GM18526 (cell line): ENCODE data around the gene ZIM2.

Experiments used
- POLR2A ChIP-seq: IDR thresholded peaks from 3 replicates; pipeline ENCODE4 v1.6.1; 2011; ENCODE audit not compliant: insufficient read length; ENCODE audit errors: extremely low read depth

Gene ZIM2

DNA sequence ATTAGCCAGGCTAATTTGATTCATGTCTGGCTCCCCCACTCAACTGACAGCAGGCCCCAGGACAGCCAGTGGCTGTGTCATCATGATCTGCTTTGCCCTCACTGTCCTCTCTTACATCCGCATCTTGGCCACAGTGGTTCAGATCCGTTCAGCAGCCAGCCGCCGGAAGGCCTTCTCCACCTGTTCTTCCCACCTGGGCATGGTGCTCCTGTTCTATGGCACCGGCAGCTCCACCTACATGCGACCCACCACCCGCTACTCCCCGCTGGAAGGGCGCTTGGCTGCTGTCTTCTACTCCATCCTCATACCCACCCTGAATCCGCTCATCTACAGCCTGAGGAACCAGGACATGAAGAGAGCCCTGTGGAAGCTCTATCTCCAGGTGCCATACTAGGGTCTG is 79.7 kb downstream of the ZIM2 start:
- no peak for TF ChIP-seq POLR2A

DNA sequence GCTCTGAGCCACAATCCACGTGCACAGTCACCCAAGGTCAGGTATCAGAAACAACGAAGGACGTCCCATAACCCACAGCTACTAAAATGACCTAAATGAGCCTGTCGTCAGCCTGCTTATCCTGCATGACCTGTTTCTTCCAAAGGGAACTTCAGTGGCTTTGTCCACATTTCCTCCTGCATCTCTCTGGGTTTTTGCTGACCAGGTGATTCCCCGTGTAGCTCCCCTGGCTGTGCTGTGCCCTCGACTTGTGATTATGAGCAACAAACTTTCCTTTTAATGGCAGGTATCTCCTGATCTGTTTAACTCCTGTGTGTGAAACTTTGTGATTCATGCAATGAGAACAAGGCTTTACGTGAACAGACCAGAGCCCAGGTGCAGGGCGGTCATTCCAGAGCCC is 81.0 kb downstream of the ZIM2 start:
- TF ChIP-seq POLR2A = no peak

DNA sequence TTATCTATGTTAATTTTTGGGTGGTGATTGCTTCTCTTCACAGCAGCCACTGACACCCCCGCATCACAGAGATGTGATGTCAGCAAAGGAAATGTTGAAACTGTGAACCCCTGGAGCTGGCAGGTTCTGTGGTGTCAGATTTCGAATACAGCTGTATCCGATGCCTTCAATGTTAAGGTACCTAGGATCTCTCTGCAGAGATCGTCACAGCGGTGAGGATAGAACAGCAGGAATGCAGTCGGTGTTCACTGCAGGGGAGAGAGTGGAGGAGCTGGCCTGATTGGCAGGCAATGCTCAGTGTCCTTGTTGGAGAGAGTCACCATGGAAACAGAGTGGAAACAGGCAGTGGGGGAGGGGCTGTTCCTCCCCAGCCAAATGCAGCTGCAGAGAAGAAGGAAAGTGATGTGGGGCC is 89.4 kb downstream of the ZIM2 start:
- TF ChIP-seq POLR2A = no peak

DNA sequence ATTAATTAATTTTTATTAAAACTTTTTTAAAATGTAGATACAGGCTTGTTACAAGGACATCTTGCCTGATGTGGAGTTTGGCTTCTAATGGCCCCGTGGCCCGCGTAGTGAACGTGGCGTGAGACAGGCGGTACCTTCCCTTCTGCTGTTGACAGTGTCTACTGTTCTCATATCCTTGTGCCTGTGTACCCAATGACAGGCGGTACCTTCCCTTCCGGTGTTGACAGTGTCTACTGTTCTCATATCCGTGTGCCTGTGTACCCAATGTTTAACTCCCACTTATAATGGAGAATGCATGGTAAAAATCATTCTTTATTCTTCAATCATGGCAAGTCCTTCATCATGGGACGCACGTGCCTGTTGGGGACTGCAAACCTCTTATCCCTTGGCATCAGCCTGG is 89.9 kb downstream of the ZIM2 start:
- TF ChIP-seq POLR2A = no peak

DNA sequence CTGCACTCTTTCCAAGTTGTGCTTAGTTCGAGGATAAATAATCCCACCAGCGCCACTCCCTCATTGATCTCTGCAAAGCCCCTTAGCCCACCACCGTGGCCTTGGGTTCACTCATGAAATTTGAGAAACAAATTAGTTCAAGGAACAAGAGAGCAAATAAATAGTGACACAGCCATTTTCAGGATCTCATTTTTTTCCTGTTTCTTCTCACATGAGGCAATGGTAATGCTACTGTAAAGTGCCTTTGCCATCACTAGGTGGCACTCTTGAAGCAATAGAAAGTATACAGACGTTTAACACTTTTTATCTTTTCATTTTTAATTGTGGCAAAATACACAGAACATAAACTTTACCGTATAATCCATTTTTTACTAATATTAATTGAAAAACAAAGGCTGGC is 92.1 kb downstream of the ZIM2 start:
- TF ChIP-seq POLR2A = no peak

DNA sequence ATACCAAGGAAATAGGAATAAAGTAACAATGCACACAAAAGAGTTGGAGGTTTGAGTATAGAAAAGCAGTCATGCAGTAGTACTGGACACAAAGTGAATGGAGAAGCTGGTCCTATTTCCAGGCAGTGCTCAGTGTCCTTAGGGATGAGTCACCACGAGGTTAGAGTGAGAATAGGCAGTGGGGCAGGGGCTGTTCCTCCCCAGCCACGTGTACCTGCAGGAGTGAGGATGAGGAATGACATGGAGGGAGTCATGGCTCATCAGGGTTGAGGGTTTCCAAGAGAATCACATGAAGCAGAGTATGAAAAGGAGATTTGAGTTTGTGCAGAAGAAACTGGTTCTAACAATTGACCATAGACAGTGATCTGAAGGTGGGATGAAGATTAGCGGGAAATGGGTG is 94.2 kb downstream of the ZIM2 start:
- TF ChIP-seq POLR2A = no peak

DNA sequence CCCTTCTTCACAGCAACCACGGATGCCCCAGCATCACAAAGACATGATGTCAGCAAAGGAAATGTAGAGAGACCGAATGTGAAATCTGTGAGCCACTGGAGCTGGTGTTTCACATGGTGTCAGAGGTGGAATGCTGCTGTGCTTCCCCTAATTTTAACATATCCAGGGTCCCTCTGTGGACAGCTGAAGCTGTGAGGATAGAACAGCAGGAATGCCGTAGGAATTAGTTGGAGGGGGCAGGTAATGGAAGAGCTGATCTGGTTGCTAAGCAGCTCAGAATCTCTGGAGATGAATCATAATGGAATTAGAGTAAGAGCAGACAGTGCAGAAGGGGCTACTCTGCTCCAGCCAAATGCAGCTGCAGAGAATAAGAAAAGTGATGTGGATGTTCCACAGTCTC is 100.0 kb downstream of the ZIM2 start:
- TF ChIP-seq POLR2A = no peak

DNA sequence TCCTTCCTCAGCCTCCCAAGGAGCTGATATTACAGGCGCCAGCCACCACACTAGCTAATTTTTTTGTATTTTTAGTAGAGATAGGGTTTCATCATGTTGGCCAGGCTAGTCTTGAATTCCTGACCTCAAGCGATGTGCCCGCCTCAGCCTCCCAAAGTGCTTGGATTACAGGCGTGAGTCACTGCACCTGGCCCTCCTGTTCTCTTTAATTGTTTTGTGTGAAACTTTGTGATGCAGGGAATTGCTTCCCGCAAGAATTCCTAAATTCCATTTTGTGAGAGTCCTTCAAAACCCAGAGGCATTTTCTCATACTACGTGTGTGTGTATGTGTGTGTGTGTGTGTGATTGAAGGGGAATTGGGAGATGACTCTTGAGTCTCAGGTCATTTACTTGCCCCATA is 104.0 kb downstream of the ZIM2 start:
- no peak for TF ChIP-seq POLR2A

DNA sequence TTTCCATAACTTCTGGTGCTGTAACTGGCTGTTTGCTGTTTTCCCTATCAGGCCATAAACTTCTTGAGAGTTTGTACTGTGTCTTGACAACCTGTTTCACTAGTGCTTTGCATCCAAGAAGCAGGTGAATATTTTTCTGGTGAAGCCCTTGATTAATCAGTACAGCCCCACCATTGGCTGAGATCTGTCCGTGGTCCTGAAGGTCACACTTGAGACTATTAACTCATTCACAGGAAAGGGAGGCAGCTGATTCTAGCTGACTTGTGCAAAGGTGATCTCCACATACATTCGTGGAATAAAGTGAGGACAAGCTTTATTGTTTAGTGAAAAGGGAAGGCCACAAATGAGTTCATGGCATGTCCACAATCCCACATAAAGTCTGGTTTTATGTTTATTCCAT is 107.5 kb downstream of the ZIM2 start:
- TF ChIP-seq POLR2A = no peak

DNA sequence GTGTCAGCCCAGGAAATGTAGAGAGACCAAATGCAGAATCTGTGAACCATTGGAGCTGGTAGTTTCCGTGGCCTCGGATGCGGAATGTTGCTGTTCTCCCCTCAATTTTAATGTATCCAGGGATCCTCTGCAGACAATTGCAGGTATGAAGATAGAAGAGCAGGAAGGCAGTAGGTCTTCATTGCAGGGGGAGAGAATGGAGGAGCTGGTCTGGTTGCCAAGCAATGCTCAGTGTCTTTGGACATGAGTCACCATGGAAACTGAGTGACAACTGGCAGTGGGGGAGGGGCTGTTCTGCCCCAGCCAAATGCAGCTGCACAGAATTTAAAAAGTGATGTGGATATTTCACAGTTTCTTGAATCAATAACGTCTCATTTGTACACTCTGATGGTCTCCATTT is 112.8 kb downstream of the ZIM2 start:
- TF ChIP-seq POLR2A = no peak

DNA sequence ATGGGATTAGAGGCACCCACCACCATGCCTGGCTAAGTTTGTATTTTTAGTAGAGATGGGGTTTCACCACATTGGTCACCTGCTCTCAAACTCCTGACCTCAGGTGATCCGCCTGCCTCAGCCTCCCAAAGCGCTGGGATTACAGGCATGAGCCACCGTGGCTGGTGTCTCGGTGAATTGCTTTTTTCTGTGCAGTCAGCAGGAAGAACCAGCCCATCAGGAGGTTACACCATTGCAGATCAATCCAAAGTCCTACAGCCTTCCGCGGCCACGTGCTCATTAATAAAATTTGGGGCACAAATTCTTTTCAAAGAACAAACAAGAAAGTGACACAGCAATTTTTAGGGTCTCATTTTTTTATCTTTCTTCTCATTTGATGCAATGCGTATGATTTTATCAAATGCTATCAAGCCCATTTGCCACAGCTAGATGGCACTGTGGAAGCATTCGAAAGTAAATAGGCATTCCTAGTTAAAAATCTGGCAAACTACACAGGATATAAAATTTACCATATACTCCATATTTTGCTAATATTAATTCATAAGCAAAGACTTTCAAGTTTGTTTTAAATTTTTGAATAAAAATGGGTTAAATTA is 114.6 kb downstream of the ZIM2 start:
- no peak for TF ChIP-seq POLR2A
